ENCODE data around the gene TMEM248. TPM values are rescaled to one million over a fixed set of nuclear protein-coding genes. Genes with fewer than 3 reads are reported as not detected.

TMEM248 gene
- total and polyA plus RNA-seq, 2 experiments from 2014 or later: 40.2 to 73.7 TPM

DNA sequence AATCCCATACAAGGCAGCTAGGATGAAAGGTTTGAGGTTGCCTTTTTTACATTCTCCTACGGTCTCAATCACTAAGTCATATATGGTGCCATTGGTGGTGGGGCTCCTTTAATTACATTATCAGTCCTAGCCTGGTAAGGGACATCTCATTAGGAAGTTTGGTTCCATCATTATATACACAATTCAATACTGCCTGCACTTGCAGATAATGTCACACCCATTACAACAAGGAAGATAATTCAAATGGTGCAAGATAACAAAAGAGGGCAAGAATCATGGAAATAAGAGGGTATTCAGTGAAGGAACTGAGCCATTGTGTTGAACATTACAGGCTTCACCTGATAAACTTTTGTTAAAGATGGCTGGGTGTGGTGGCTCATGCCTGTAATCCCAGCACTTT is 1.7 kb upstream of the TMEM248 start:
- Histone ChIP-seq H3K4me1 (ENCODE audit: insufficient read depth) (peaks cover 8% of the 10 kb centered on the region), H3F3A (replicated peaks; ENCODE audit: low read depth) (peaks cover 7% of the 10 kb centered on the region; the same call in 1 of the 2 replicates), H3K36me3 (ENCODE audit: insufficient read depth) (no peaks in the 10 kb centered on the region), H2AFZ (no peak overlapping the region), H4K20me1 (replicated peaks; ENCODE audit: insufficient read depth) (peaks cover 5% of the 10 kb centered on the region; the same call in 1 of the 2 replicates), H3K27ac (ENCODE audit: low read depth) (no peak overlapping the region), H3K4me3 (no peak overlapping the region), H3K9me2 (ENCODE audit: insufficient read depth) (no peaks in the 10 kb centered on the region), H3K4me2 (no peak overlapping the region), H3K27me3 (ENCODE audit: insufficient read depth) (no peaks in the 10 kb centered on the region), H3K79me2 (replicated peaks; ENCODE audit: insufficient read depth) (peaks cover 38% of the 10 kb centered on the region)
- H3K4me1 Mint-ChIP-seq: peaks cover 11% of the 10 kb centered on the region; the same call in 2 of the 3 replicates
- TF ChIP-seq, protein P1, sequence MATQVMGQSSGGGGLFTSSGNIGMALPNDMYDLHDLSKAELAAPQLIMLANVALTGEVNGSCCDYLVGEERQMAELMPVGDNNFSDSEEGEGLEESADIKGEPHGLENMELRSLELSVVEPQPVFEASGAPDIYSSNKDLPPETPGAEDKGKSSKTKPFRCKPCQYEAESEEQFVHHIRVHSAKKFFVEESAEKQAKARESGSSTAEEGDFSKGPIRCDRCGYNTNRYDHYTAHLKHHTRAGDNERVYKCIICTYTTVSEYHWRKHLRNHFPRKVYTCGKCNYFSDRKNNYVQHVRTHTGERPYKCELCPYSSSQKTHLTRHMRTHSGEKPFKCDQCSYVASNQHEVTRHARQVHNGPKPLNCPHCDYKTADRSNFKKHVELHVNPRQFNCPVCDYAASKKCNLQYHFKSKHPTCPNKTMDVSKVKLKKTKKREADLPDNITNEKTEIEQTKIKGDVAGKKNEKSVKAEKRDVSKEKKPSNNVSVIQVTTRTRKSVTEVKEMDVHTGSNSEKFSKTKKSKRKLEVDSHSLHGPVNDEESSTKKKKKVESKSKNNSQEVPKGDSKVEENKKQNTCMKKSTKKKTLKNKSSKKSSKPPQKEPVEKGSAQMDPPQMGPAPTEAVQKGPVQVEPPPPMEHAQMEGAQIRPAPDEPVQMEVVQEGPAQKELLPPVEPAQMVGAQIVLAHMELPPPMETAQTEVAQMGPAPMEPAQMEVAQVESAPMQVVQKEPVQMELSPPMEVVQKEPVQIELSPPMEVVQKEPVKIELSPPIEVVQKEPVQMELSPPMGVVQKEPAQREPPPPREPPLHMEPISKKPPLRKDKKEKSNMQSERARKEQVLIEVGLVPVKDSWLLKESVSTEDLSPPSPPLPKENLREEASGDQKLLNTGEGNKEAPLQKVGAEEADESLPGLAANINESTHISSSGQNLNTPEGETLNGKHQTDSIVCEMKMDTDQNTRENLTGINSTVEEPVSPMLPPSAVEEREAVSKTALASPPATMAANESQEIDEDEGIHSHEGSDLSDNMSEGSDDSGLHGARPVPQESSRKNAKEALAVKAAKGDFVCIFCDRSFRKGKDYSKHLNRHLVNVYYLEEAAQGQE (IDR thresholded peaks at IDR 0.05; ENCODE audit: unreplicated experiment): no peak
- TF ChIP-seq STAT1 (IDR thresholded peaks at IDR 0.05; ENCODE audit: unreplicated experiment) (no peak), JUNB (IDR thresholded peaks at IDR 0.05; ENCODE audit: unreplicated experiment) (no peak), CREB1 (CRISPR knock-in tag; IDR thresholded peaks at IDR 0.05; ENCODE audit: low read depth) (no peak), EZH2phosphoT487 (IDR thresholded peaks at IDR 0.05; ENCODE audit: unreplicated experiment) (no peak), ZNF114 (CRISPR knock-in tag; IDR thresholded peaks at IDR 0.05) (no peak), NANOG (IDR thresholded peaks at IDR 0.05; ENCODE audit: borderline replicate concordance) (no peak), POLR2AphosphoS5 (IDR thresholded peaks at IDR 0.05; ENCODE audit: low read depth) (no peak), EZH2 (IDR thresholded peaks at IDR 0.05; ENCODE audit: low read depth, unreplicated experiment) (no peak), ZNF331 (CRISPR knock-in tag; IDR thresholded peaks at IDR 0.05; ENCODE audit: low read depth) (no peak)
- TF ChIP-seq, protein P2, sequence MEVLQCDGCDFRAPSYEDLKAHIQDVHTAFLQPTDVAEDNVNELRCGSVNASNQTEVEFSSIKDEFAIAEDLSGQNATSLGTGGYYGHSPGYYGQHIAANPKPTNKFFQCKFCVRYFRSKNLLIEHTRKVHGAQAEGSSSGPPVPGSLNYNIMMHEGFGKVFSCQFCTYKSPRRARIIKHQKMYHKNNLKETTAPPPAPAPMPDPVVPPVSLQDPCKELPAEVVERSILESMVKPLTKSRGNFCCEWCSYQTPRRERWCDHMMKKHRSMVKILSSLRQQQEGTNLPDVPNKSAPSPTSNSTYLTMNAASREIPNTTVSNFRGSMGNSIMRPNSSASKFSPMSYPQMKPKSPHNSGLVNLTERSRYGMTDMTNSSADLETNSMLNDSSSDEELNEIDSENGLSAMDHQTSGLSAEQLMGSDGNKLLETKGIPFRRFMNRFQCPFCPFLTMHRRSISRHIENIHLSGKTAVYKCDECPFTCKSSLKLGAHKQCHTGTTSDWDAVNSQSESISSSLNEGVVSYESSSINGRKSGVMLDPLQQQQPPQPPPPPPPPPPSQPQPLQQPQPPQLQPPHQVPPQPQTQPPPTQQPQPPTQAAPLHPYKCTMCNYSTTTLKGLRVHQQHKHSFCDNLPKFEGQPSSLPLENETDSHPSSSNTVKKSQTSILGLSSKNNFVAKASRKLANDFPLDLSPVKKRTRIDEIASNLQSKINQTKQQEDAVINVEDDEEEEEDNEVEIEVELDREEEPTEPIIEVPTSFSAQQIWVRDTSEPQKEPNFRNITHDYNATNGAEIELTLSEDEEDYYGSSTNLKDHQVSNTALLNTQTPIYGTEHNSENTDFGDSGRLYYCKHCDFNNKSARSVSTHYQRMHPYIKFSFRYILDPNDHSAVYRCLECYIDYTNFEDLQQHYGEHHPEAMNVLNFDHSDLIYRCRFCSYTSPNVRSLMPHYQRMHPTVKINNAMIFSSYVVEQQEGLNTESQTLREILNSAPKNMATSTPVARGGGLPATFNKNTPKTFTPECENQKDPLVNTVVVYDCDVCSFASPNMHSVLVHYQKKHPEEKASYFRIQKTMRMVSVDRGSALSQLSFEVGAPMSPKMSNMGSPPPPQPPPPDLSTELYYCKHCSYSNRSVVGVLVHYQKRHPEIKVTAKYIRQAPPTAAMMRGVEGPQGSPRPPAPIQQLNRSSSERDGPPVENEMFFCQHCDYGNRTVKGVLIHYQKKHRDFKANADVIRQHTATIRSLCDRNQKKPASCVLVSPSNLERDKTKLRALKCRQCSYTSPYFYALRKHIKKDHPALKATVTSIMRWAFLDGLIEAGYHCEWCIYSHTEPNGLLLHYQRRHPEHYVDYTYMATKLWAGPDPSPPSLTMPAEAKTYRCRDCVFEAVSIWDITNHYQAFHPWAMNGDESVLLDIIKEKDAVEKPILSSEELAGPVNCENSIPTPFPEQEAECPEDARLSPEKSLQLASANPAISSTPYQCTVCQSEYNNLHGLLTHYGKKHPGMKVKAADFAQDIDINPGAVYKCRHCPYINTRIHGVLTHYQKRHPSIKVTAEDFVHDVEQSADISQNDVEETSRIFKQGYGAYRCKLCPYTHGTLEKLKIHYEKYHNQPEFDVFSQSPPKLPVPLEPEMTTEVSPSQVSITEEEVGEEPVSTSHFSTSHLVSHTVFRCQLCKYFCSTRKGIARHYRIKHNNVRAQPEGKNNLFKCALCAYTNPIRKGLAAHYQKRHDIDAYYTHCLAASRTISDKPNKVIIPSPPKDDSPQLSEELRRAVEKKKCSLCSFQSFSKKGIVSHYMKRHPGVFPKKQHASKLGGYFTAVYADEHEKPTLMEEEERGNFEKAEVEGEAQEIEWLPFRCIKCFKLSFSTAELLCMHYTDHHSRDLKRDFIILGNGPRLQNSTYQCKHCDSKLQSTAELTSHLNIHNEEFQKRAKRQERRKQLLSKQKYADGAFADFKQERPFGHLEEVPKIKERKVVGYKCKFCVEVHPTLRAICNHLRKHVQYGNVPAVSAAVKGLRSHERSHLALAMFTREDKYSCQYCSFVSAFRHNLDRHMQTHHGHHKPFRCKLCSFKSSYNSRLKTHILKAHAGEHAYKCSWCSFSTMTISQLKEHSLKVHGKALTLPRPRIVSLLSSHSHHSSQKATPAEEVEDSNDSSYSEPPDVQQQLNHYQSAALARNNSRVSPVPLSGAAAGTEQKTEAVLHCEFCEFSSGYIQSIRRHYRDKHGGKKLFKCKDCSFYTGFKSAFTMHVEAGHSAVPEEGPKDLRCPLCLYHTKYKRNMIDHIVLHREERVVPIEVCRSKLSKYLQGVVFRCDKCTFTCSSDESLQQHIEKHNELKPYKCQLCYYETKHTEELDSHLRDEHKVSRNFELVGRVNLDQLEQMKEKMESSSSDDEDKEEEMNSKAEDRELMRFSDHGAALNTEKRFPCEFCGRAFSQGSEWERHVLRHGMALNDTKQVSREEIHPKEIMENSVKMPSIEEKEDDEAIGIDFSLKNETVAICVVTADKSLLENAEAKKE (CRISPR knock-in tag; IDR thresholded peaks at IDR 0.05): no peak
- TF ChIP-seq, protein P3, sequence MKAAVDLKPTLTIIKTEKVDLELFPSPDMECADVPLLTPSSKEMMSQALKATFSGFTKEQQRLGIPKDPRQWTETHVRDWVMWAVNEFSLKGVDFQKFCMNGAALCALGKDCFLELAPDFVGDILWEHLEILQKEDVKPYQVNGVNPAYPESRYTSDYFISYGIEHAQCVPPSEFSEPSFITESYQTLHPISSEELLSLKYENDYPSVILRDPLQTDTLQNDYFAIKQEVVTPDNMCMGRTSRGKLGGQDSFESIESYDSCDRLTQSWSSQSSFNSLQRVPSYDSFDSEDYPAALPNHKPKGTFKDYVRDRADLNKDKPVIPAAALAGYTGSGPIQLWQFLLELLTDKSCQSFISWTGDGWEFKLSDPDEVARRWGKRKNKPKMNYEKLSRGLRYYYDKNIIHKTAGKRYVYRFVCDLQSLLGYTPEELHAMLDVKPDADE (IDR thresholded peaks at IDR 0.05): no peak
- TF ChIP-seq, protein P4, sequence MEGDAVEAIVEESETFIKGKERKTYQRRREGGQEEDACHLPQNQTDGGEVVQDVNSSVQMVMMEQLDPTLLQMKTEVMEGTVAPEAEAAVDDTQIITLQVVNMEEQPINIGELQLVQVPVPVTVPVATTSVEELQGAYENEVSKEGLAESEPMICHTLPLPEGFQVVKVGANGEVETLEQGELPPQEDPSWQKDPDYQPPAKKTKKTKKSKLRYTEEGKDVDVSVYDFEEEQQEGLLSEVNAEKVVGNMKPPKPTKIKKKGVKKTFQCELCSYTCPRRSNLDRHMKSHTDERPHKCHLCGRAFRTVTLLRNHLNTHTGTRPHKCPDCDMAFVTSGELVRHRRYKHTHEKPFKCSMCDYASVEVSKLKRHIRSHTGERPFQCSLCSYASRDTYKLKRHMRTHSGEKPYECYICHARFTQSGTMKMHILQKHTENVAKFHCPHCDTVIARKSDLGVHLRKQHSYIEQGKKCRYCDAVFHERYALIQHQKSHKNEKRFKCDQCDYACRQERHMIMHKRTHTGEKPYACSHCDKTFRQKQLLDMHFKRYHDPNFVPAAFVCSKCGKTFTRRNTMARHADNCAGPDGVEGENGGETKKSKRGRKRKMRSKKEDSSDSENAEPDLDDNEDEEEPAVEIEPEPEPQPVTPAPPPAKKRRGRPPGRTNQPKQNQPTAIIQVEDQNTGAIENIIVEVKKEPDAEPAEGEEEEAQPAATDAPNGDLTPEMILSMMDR (conservative IDR thresholded peaks at IDR 0.05; ENCODE audit: low read depth in 2 of 2): no peak
- no peak overlapping the region for H3K27ac Mint-ChIP-seq
- 0 out of 3 replicates have a peak, but pooled peaks cover 3% of the 10 kb centered on the region for H3K9me3 Mint-ChIP-seq
- peak overlapping the region; percentile 14 for H3K4me3 Mint-ChIP-seq
- ATAC-seq (no peak), DNase-seq (ENCODE audit: low spot score) (no peak)
- H3K36me3 Mint-ChIP-seq (ENCODE audit: low read depth): no peaks in the 10 kb centered on the region
- H3K27me3 Mint-ChIP-seq (ENCODE audit: insufficient read depth, low read depth, poor library complexity): no peaks in the 10 kb centered on the region
